HG03520 (cell line): ENCODE results near the gene P2RY8.
"Not testable (repeated sequence)": the region's sequence is repeated elsewhere in the genome, so short reads cannot be mapped to it uniquely, and the experiment has no call there.

Source experiments
- ATAC-seq: cut with Tn5 transposase; IDR thresholded peaks from one replicate; pipeline ENCODE4 v1.9.1; 2021; ENCODE audit warnings: mild to moderate bottlenecking, moderate library complexity; ENCODE audit not compliant: unreplicated experiment

The P2RY8 gene

DNA sequence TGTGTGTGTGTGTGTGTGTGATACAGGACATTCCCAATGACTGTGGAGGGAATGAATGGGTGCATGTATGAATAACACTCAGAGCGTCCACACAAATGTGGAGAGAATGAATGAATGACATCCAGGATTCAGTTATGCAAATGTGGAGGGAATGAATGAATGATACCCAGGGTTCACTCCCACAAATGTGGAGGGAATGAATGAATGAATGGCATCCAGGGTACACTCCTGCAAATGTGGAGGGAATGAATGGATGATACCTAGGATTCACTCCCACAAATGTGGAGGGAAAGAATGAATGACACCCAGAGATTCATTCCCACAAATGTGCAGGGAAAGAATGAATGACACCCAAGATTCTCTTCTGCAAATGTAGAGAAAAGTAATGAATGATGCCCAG, 48.2 kb downstream of the P2RY8 start:
- no peak for ATAC-seq

DNA sequence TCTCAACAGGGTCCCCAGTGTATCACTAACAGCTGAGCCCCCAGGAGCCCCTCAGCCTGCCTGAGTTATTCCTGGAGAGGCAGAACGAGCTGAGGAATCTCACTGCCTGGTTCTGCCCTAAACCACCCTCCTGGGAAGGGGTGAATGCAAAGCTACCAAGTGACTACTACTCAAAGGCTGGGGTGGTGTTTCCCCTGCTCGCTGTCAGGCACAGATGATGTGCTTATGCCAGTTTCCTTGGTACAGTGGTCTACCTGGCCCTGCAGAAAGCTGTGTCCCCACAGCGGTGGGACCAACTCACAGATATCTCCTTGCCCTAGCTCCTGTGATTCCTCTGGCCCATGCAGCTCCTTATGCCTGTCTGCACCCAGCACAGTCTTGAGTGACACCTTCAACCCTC, 48.8 kb downstream of the P2RY8 start:
- no peak for ATAC-seq

DNA sequence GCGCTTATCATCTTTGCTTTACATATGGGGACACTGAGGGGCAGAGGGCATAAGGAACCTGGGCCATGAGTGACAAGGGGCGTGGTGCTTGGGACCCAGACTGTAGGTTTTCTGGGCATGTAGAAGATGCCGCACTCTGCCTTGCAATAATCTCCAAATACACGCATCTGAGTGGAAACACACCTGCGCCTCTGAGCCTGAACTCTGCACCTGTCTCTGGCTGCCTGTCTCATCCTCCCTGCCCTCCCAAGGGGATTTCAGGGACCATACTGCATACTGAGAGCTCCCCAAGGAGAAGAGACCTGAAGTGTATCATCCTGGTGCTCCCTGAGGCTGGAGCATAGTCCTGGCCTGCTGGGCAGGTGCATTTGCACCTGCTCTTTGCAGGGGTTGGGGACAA, 49.6 kb downstream of the P2RY8 start:
- ATAC-seq: no peak

GRCh38 chrX:1486749-1487361, 50.1 kb downstream of the P2RY8 start:
- no peak for ATAC-seq

DNA sequence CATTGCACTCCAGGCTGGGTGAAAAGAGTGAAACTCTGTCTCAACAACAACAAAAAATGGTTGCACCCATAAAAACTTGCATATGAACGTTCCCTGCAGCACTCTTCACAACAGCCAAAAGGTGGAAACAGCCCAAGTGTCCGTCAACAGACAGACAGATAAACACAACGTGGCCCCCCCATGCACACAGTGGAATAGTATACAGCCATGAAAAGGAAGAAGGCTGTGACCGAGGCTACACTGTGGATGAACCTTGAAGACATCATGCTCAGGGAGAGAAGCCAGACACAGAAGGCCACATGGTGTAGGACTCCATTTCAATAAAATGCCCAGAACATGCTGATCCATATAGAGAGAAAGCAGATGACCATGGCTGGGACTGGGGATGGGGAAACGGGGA, 50.8 kb downstream of the P2RY8 start:
- no peak for ATAC-seq

GRCh38 chrX:1485033-1485432, 52.0 kb downstream of the P2RY8 start:
- no peak for ATAC-seq

- ATAC-seq: no peak
Observed at GRCh38 chrX:1484638-1485019, 52.4 kb downstream of the P2RY8 start.

GRCh38 chrX:1483843-1484637, 52.9 kb downstream of the P2RY8 start:
- peak; percentile 57 for ATAC-seq

- ATAC-seq: not testable (repeated sequence)
Observed at GRCh38 chrX:1482530-1482928, 54.5 kb downstream of the P2RY8 start.

DNA sequence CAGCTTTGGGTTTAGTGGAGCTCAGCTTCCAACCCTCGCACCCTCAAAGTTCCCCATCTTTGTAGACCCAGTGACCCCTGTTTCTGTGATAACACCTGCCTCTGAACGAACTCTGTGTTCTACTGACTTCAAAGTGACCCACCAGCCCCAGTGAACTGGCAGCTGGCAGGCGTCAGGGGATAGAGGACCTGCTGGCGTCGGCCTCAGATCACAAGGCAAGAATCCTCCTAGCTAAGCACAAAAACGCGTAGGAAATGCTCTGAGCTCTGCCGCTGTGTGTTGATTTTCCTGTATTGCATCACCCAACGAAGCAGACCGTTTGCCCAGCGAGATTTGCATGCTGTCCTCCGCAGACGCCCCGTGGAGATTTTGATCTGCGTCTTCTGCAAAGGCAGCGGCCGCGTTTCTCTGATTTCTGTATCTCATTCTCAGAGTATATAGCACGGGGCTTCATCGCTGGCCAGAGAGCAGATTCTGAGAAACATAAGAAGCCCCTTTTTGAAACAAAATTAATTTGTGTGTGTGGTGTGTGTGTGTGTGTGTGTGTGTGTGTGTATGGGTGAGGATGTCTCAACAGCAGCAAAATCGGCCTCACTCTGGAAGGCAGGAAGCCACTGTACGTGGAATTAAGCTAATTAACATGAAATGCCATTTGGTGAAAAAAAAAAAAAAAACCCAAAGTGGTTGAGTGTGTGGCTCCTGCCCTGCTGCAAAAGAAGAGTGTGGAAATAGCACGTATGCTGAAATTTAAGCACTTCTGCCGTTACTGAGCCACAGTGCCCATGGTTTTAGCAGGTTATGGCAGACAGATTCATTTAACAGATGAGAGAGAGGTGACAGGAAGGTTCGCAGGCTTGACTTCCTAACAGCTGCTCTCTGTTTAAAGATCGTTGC, 55.1 kb downstream of the P2RY8 start:
- peak; percentile 32 for ATAC-seq

- no peak for ATAC-seq
Observed at GRCh38 chrX:1480082-1480785, 56.8 kb downstream of the P2RY8 start.

DNA sequence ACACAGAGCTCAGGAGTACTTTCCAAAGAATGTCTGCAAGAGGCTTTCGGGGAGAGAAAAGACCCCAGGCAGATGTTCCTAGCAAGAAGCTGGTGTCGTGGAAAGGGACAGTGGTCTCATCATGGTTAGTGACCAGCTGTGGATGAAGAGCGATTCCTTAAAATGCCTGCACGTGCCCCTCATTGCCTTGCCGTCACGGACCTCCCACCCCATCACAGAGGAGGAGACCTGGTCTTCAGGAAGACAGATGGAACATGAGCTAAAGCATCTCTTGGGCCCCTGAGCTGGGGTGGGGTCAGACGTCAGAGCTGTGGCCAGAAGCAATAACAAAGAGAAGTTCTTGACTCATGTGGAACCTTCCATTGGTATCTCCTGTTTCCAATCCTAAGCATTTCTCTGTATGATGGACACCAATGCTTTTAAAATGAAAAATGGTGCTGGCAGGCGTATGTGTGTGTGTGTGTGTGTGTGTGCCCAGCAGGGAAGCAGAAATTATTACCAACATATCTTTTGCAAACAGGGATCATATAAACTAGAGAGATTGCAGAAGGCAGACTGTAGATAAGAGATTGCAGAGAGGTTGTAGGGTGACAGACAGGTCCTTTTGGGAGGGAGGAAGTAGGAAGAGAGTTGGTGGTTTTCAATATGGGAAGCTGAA, 59.1 kb downstream of the P2RY8 start:
- ATAC-seq: no peak

GRCh38 chrX:1477229-1477628, 59.8 kb downstream of the P2RY8 start:
- ATAC-seq: no peak

DNA sequence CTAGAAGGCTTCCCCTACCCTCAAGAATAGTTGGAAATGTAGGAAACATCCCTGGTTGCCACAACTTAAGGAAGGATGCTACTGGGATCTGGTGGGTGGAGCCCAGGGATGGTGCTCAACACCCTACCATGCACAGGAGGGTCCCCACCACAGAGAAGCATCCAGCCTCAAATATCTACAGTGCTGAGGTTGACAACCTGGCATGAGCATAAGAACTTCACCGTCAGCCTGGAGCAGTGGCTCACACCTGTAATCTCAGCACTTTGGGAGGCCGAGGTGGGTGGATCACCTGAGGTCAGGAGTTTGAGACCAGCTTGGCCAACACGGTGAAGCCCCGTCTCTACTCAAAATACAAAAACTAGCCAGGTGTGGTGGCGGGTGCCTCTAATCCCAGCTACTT, 60.3 kb downstream of the P2RY8 start:
- no peak for ATAC-seq

GRCh38 chrX:1475881-1476280, 61.1 kb downstream of the P2RY8 start:
- no peak for ATAC-seq

DNA sequence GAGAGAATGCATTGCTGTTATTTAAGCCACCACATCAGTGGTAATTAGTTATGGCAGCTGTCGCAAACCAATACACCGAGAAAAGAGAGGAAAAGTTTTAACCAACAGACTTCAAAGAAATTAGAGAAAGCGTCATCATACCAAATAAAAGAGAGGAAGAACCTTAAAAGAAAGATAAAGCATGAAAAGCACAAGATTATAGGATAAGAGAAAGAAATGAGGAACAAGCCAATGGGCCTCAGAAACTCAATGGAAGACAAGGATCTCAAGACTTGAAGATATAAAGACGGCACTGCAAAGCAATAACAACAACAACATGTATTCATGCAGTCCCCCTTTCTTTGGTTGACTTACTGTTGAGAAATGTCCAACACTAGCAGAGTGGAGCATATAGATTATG, 61.5 kb downstream of the P2RY8 start:
- no peak for ATAC-seq

DNA sequence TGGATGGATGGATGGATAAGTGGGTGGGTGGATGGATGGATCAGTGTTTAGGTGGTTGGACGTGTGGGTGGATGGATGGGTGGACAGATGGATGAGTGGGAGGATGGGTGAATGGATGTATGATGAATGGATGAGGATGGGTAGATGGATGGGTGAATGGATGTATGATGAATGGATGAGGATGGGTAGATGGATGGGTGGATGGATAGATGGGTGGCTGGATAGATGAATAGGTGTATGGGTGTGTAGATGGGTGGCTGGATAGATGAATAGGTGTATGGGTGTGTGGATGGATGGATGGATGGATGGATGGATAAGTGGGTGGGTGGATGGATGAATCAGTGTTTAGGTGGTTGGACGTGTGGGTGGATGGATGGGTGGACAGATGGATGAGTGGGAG, 62.4 kb downstream of the P2RY8 start:
- ATAC-seq: not testable (repeated sequence)

GRCh38 chrX:1472975-1473374, 64.0 kb downstream of the P2RY8 start:
- ATAC-seq: no peak

- peak; percentile 37 for ATAC-seq
Observed at GRCh38 chrX:1468250-1468772, 68.7 kb downstream of the P2RY8 start.

GRCh38 chrX:1466971-1467561, 69.9 kb downstream of the P2RY8 start:
- ATAC-seq: peak; percentile 44
